K562 (cell line): ENCODE measurements around the gene RNF123. TPM values are rescaled to one million over a fixed set of nuclear protein-coding genes. Genes with fewer than 3 reads are reported as not detected.

ENCODE experiments used
- ATF2 ChIP-seq: sonication (generic); formaldehyde crosslinking; IDR thresholded peaks from 2 replicates; pipeline ENCODE4 v1.8.1; 2022; ENCODE audit warnings: missing genetic modification reagents
- BACH1 ChIP-seq: fragments of 200-800 bp; sonication (Bioruptor generic); IDR thresholded peaks from 2 replicates; pipeline ENCODE4 v1.6.1; 2016; ENCODE audit warnings: missing genetic modification characterization, missing compliant biosample characterization
- CXXC5 ChIP-seq: fragments of 250-450 bp; sonication (Bioruptor Pico); IDR thresholded peaks from 2 replicates; pipeline ENCODE4 v1.8.0; 2022; ENCODE audit warnings: inconsistent platforms, mild to moderate bottlenecking, moderate library complexity
- E2F8 ChIP-seq: fragments of 450-650 bp; IDR thresholded peaks from 2 replicates; pipeline ENCODE4 v1.7.1; 2018; ENCODE audit warnings: mild to moderate bottlenecking, low read depth; ENCODE audit not compliant: partially characterized antibody
- FOXP1 ChIP-seq: sonication (generic); formaldehyde crosslinking; IDR thresholded peaks from 2 replicates; pipeline ENCODE4 v1.8.0; 2022; ENCODE audit warnings: mild to moderate bottlenecking, missing genetic modification reagents
- GABPB1 ChIP-seq: sonication (generic); formaldehyde crosslinking; IDR thresholded peaks from 2 replicates; pipeline ENCODE4 v1.8.0; 2022; ENCODE audit warnings: mild to moderate bottlenecking, missing genetic modification reagents
- KAT7 ChIP-seq: sonication (generic); formaldehyde crosslinking; IDR thresholded peaks from 2 replicates; pipeline ENCODE4 v1.8.0; 2022; ENCODE audit warnings: missing genetic modification reagents, mild to moderate bottlenecking, borderline replicate concordance
- KDM5B ChIP-seq: fragments of 200-600 bp; sonication (generic); IDR thresholded peaks from 2 replicates; pipeline ENCODE4 v1.6.1; 2012; ENCODE audit warnings: low read depth, mild to moderate bottlenecking, moderate library complexity, low read length, control low read depth, inconsistent platforms; ENCODE audit not compliant: insufficient replicate concordance
- MTA3 ChIP-seq: fragments of 450-650 bp; formaldehyde crosslinking; IDR thresholded peaks from 2 replicates; pipeline ENCODE4 v1.6.1; 2017; ENCODE audit warnings: mild to moderate bottlenecking, borderline replicate concordance
- MYBL2 ChIP-seq, 2 experiments: fragments of 450-650 bp in 1 of 2; sonication (generic) in 1 of 2; formaldehyde crosslinking in 1 of 2; IDR thresholded peaks; 2 replicates each; pipeline versions ENCODE4 v1.6.1 to v1.8.1; 2017 to 2022; ENCODE audit warnings: borderline replicate concordance in 1 of 2, inconsistent platforms in 1 of 2, low read depth in 1 of 2, mild to moderate bottlenecking in 1 of 2, missing genetic modification reagents in 1 of 2, moderate library complexity in 1 of 2
- POLR2A ChIP-seq: fragments of 450-650 bp; conservative IDR thresholded peaks from 2 replicates; pipeline ENCODE4 v1.6.1; 2016
- POLR2AphosphoS2 ChIP-seq: IDR thresholded peaks from 2 replicates; pipeline ENCODE4 v1.6.1; 2012; ENCODE audit warnings: low read length, improper control_type of control experiment
- RBM34 ChIP-seq: fragments of 200-400 bp; formaldehyde crosslinking; IDR thresholded peaks from 2 replicates; pipeline ENCODE4 v1.6.1; 2018; ENCODE audit warnings: low read length, borderline replicate concordance; ENCODE audit not compliant: insufficient read depth
- RFX1 ChIP-seq: fragments of 450-650 bp; IDR thresholded peaks from 2 replicates; pipeline ENCODE4 v1.6.1; 2016; ENCODE audit warnings: mild to moderate bottlenecking, moderate library complexity
- RHOXF2B ChIP-seq: fragments of 250-450 bp; sonication (Bioruptor Pico); conservative IDR thresholded peaks from 2 replicates; pipeline ENCODE4 v1.5.1; 2021
- SIN3A ChIP-seq, 2 experiments: fragments of 150-350 bp in 1 of 2; IDR thresholded peaks; 2 replicates each; pipeline ENCODE4 v1.6.1; 2011 to 2016; ENCODE audit warnings: borderline replicate concordance in 2 of 2, low read depth in 2 of 2, low read length in 2 of 2, mild to moderate bottlenecking in 2 of 2, moderate library complexity in 2 of 2; ENCODE audit not compliant: control insufficient read depth in 1 of 2
- ZNF699 ChIP-seq: fragments of 250-450 bp; sonication (Bioruptor Pico); IDR thresholded peaks from 2 replicates; pipeline ENCODE4 v1.8.0; 2021; ENCODE audit warnings: mild to moderate bottlenecking, moderate library complexity; ENCODE audit not compliant: insufficient replicate concordance
- ZNF785 ChIP-seq: fragments of 250-450 bp; sonication (Bioruptor Pico); IDR thresholded peaks from 2 replicates; pipeline ENCODE4 v1.4.0; 2020; ENCODE audit warnings: mild to moderate bottlenecking
- polyA plus RNA-seq, 8 experiments: library from polyadenylated mRNA; depleted of rRNA in 4 of 8; stranded (reverse) in 5 of 8; unstranded in 3 of 8; fragments of >200 nt; fragmentation: Nextera tagmentation in 2 of 8; fragmentation: Illumina TruSeq in 1 of 8; extraction: Ambion mirVana in 2 of 8; extraction: Trizol in 1 of 8; gene quantifications; 2 replicates each; pipeline versions ENCODE4 v1.2.1 to v1.2.3, GENCODE V29; 2011 to 2014; ENCODE audit warnings: inconsistent platforms in 1 of 8, missing spikeins in 1 of 8
- total RNA-seq, 7 experiments: library from RNA; depleted of rRNA in 6 of 7; stranded (reverse); fragments of >200 nt in 6 of 7; fragmentation: Illumina TruSeq in 2 of 7; extraction: Trizol in 2 of 7; gene quantifications; 2 replicates each; pipeline versions ENCODE4 v1.2.1 to v1.2.3, GENCODE V29; 2011 to 2021; ENCODE audit warnings: low replicate concordance in 1 of 7
- TF ChIP-seq, protein P1 (sequence below): sonication (generic); formaldehyde crosslinking; IDR thresholded peaks from 2 replicates; pipeline ENCODE4 v1.5.0; 2020; ENCODE audit warnings: missing genetic modification reagents

Gene RNF123
- total and polyA plus RNA-seq, 9 of the 15 experiments (the other 6 are each of a cell fraction or from before 2014, with no cell fraction given): 8.7 to 53.1 (median 17.5) TPM

DNA sequence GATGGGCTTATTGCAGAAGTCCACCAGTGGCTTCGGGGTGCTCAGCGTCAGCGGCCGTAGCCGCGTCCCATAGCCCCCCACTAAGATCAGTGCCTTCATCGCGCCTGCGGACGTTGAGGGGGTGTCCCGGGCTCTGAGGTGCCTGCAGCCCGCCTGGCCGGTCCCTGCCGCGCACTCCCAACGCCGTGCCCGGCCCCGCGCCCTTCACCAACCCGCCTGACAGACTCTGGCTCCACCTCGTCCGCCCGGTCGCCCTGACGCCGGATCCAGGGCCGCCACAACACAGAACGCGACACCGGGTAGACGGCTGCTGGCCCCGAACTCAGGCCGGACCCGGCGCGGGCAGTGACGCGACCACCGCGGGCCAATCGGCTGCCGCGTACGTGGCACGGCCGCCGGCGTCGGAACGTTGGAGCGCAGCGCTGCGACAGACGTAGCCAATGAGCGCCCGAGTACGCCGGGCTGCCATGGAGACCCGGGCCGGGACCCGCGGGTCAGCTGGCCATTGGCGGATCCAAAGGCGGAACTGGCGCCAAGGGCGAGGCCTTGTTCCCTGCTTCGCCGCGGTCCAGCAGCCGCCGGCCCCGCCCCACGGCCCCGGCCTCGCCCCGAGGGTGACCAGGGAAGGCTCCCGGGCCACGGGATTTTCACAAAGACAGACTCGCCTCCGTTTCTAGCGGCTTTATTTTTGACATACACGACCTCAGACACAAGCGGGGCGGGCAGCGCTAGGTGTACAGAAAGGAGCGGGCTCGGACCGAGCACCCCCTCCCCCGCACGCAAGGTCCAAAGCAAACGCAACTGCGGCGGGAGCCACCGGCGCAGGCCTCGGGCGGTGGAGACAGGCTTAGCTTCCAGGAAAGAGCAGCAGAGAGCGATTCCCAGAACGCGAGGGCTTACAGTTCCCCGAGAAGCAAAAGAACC, 34.5 kb downstream of the RNF123 start, which contains the start of gene GMPPB (continued):
- TF ChIP-seq, protein P1, sequence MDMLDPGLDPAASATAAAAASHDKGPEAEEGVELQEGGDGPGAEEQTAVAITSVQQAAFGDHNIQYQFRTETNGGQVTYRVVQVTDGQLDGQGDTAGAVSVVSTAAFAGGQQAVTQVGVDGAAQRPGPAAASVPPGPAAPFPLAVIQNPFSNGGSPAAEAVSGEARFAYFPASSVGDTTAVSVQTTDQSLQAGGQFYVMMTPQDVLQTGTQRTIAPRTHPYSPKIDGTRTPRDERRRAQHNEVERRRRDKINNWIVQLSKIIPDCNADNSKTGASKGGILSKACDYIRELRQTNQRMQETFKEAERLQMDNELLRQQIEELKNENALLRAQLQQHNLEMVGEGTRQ (CRISPR knock-in tag): peak; percentile 7; the same call in 1 of the 2 replicates
- TF ChIP-seq BACH1 (tag): no peak
- TF ChIP-seq MYBL2 (IDR thresholded peaks at IDR 0.05; ENCODE audit: low read depth): no peak; the same call in 1 of the 2 replicates
- no peak for TF ChIP-seq MYBL2 (CRISPR knock-in tag; IDR thresholded peaks at IDR 0.05; ENCODE audit: borderline replicate concordance)
- peak; percentile 90 for TF ChIP-seq RFX1
- 0 out of 2 replicates have a peak, but pooled peaks have one; percentile 23 for TF ChIP-seq KAT7 (CRISPR knock-in tag)
- peak; percentile 63 for TF ChIP-seq E2F8
- TF ChIP-seq ZNF699: no peak
- no peak for TF ChIP-seq RHOXF2B (CRISPR knock-in tag)
- peak; percentile 43 to 55; a peak in 1 of 4 replicates for TF ChIP-seq SIN3A (IDR thresholded peaks at IDR 0.05; ENCODE audit: borderline replicate concordance in 2 of 2, control insufficient read depth in 1 of 2, low read depth in 2 of 2, low read length in 2 of 2)
- TF ChIP-seq POLR2A: peak; percentile 73
- TF ChIP-seq GABPB1 (CRISPR knock-in tag): peak; percentile 42; the same call in 1 of the 2 replicates
- peak; percentile 93 for TF ChIP-seq CXXC5
- TF ChIP-seq KDM5B: peak; percentile 53
- no peak; the same call in 1 of the 2 replicates for TF ChIP-seq FOXP1 (CRISPR knock-in tag)
- TF ChIP-seq POLR2AphosphoS2: 0 out of 2 replicates have a peak, but pooled peaks have one; percentile 90
- TF ChIP-seq ZNF785 (CRISPR knock-in tag): no peak
- peak; percentile 84; the same call in 1 of the 2 replicates for TF ChIP-seq RBM34
- peak; percentile 34; the same call in 1 of the 2 replicates for TF ChIP-seq MTA3
- TF ChIP-seq ATF2: no peak
